HepG2 (cell line): ENCODE results near the gene SLC7A10. TPM values are rescaled to one million over a fixed set of nuclear protein-coding genes. Genes with fewer than 3 reads are reported as not detected.

ENCODE experiments used
- ATAC-seq: fragments of 200-7000 bp; cut with Tn5 transposase; 3 replicates; pipeline ENCODE4 v1.9.1; 2020; ENCODE audit warnings: mild to moderate bottlenecking, moderate library complexity
- BruUV-seq: library from RNA; stranded (reverse); fragments of 400-500 nt; replicated peaks from 2 replicates; lab custom pipeline; 2021; lab: Mats Ljungman, UMichigan
- CTCF ChIA-PET: fragments of 300-600 bp; formaldehyde crosslinking; extraction: SDS; loops from one replicate; lab custom pipeline; 2021; ENCODE audit warnings: low total read pairs, inconsistent platforms, low intra/inter-chr PET ratio; lab: Yijun Ruan, JAX
- POLR2A ChIA-PET: fragments of 350-600 bp; sonication (Branson Sonifier 250); formaldehyde crosslinking; loops from one replicate; lab custom pipeline; 2020; ENCODE audit warnings: antibody characterized with exemption, inconsistent platforms; lab: Yijun Ruan, JAX
- DNase-seq: peaks from one replicate; pipeline ENCODE4 v3.0.0-alpha.2; 2015; ENCODE audit warnings: low spot score
- FAIRE-seq: peaks from 3 replicates; lab custom pipeline; 2011; peaks lifted over from hg19 to GRCh38; lab: Jason Lieb, UNC
- H2AFZ ChIP-seq: one replicate; pipeline ENCODE4 v1.6.1; 2011; ENCODE audit warnings: low read length, inconsistent platforms
- H3K27ac ChIP-seq: fragments of 300-600 bp; 3 replicates; pipeline ENCODE4 v1.8.0; 2011; ENCODE audit warnings: mixed run types, mild to moderate bottlenecking, mixed read lengths, low read length, inconsistent platforms; ENCODE audit not compliant: insufficient read depth; ENCODE audit errors: extremely low read length
- H3K27me3 ChIP-seq, 2 experiments: fragments of 200-600 bp in 1 of 2; 2 replicates in 1 of 2; 3 replicates in 1 of 2; pipeline versions ENCODE4 v1.6.0 to v1.8.0; 2011; ENCODE audit warnings: low read length in 2 of 2, mild to moderate bottlenecking in 2 of 2, moderate library complexity in 2 of 2, inconsistent platforms in 1 of 2; ENCODE audit not compliant: insufficient read depth in 2 of 2, control insufficient read depth in 1 of 2
- H3K36me3 ChIP-seq, 2 experiments: fragments of 200-600 bp in 1 of 2; replicated peaks in 1 of 2; 2 replicates in 1 of 2; 3 replicates in 1 of 2; pipeline versions ENCODE4 v1.5.1 to v1.8.0; 2011; ENCODE audit warnings: low read length in 2 of 2, inconsistent platforms in 1 of 2; ENCODE audit not compliant: insufficient read depth in 2 of 2, control insufficient read depth in 1 of 2
- H3K4me1 ChIP-seq: 2 replicates; pipeline ENCODE4 v1.5.1; 2012; ENCODE audit warnings: low read length, inconsistent platforms; ENCODE audit not compliant: insufficient read depth
- H3K4me2 ChIP-seq: 2 replicates; pipeline ENCODE4 v1.6.0; 2011; ENCODE audit warnings: low read depth, low read length, inconsistent platforms
- H3K4me3 ChIP-seq, 3 experiments: fragments of 200-600 bp in 1 of 3; sonication (generic), shearing (Covaris generic) in 1 of 3; replicated peaks in 1 of 3; 2 replicates each; pipeline ENCODE4 v1.5.1; 2011 to 2016; ENCODE audit warnings: low read length in 3 of 3, inconsistent platforms in 2 of 3, low read depth in 2 of 3, mild to moderate bottlenecking in 2 of 3, control low read depth in 1 of 3, mixed read lengths in 1 of 3; ENCODE audit not compliant: insufficient read depth in 1 of 3
- H3K79me2 ChIP-seq: one replicate; pipeline ENCODE4 v1.6.1; 2011; ENCODE audit warnings: low read length, inconsistent platforms; ENCODE audit not compliant: insufficient read depth
- H3K9ac ChIP-seq: 2 replicates; pipeline ENCODE4 v1.6.0; 2011; ENCODE audit warnings: mild to moderate bottlenecking, low read depth, low read length, inconsistent platforms; ENCODE audit not compliant: insufficient read depth
- H3K9me3 ChIP-seq: 2 replicates; pipeline ENCODE4 v1.5.1; 2012; ENCODE audit warnings: mild to moderate bottlenecking, low read length
- H4K20me1 ChIP-seq: 2 replicates; pipeline ENCODE4 v1.6.0; 2011; ENCODE audit warnings: inconsistent platforms, mild to moderate bottlenecking, low read length, moderate library complexity; ENCODE audit not compliant: insufficient read depth
- HNF4A ChIP-seq: sonication (generic); formaldehyde crosslinking; IDR thresholded peaks from 2 replicates; pipeline ENCODE4 v1.4.0; 2020; ENCODE audit warnings: missing genetic modification reagents
- MAX ChIP-seq: IDR thresholded peaks from 2 replicates; pipeline ENCODE4 v1.6.1; 2012; ENCODE audit warnings: inconsistent platforms
- PAWR ChIP-seq: sonication (generic); formaldehyde crosslinking; IDR thresholded peaks from 2 replicates; pipeline ENCODE4 v1.4.0; 2020; ENCODE audit warnings: missing genetic modification reagents, mild to moderate bottlenecking, borderline replicate concordance
- PAXIP1 ChIP-seq: sonication (generic); formaldehyde crosslinking; conservative IDR thresholded peaks from 2 replicates; pipeline ENCODE4 v1.4.0; 2020; ENCODE audit warnings: mild to moderate bottlenecking, missing genetic modification reagents, moderate library complexity
- PCBP1 ChIP-seq: fragments of 200-400 bp; formaldehyde crosslinking; IDR thresholded peaks from 2 replicates; pipeline ENCODE4 v1.6.1; 2017; ENCODE audit warnings: mild to moderate bottlenecking, low read depth, low read length, borderline replicate concordance
- POGK ChIP-seq: sonication (generic); formaldehyde crosslinking; conservative IDR thresholded peaks from 2 replicates; pipeline ENCODE4 v1.8.0; 2022; ENCODE audit warnings: mild to moderate bottlenecking, moderate library complexity, missing genetic modification reagents
- PRPF4 ChIP-seq: fragments of 200-400 bp; formaldehyde crosslinking; IDR thresholded peaks from 2 replicates; pipeline ENCODE4 v1.6.1; 2016; ENCODE audit warnings: low read length, low read depth; ENCODE audit not compliant: poor library complexity, severe bottlenecking
- SOX13 ChIP-seq, 3 experiments: fragments of 450-650 bp in 1 of 3; sonication (generic) in 1 of 3; formaldehyde crosslinking in 1 of 3; IDR thresholded peaks in 2 of 3; conservative IDR thresholded peaks in 1 of 3; 2 replicates each; pipeline versions ENCODE4 v1.5.0 to v1.6.1; 2016 to 2020; ENCODE audit warnings: antibody characterized with exemption in 1 of 3, mild to moderate bottlenecking in 1 of 3, missing compliant biosample characterization in 1 of 3, missing genetic modification reagents in 1 of 3, moderate library complexity in 1 of 3
- ZFP90 ChIP-seq: sonication (generic); formaldehyde crosslinking; IDR thresholded peaks from 2 replicates; pipeline ENCODE4 v1.8.0; 2022; ENCODE audit warnings: missing genetic modification reagents, mild to moderate bottlenecking, inconsistent platforms, borderline replicate concordance
- ZNF138 ChIP-seq: sonication (generic); formaldehyde crosslinking; IDR thresholded peaks from 2 replicates; pipeline ENCODE4 v1.5.0; 2020; ENCODE audit warnings: mild to moderate bottlenecking, low read depth, missing genetic modification reagents
- ZNF441 ChIP-seq: sonication (generic); formaldehyde crosslinking; IDR thresholded peaks from 2 replicates; pipeline ENCODE4 v1.7.0; 2021; ENCODE audit warnings: missing genetic modification reagents, borderline replicate concordance
- ZNF580 ChIP-seq: IDR thresholded peaks from 2 replicates; pipeline ENCODE4 v1.6.1; 2016; ENCODE audit warnings: low read depth, borderline replicate concordance
- WGBS: methylation state at CpG from one replicate; pipeline ENCODE4 v1.1.6; 2017; ENCODE audit warnings: low lambda C conversion rate; 5-methylcytosine and 5-hydroxymethylcytosine counted together
- in situ Hi-C: cut with HindIII; loops from 2 replicates; pipeline ENCODE4 v1.10.0; 2017; ENCODE audit warnings: low pct_unique_long_range_greater_than_20kb; ENCODE audit not compliant: extremely low pct_ligation_motif_present
- intact Hi-C: fragments of 100-400 bp; cut with micrococcal nuclease; formaldehyde crosslinking; loops from one replicate; pipeline ENCODE4 v1.10.0; 2022; ENCODE audit not compliant: unreplicated experiment
- polyA plus RNA-seq, 8 experiments: library from polyadenylated mRNA; depleted of rRNA in 3 of 8; stranded (reverse) in 7 of 8; unstranded in 1 of 8; fragments of >200 nt; fragmentation: Illumina TruSeq in 4 of 8; extraction: Trizol in 4 of 8; gene quantifications; 2 replicates each; pipeline versions ENCODE4 v1.2.1 to v1.2.3, GENCODE V29; 2011 to 2016; ENCODE audit warnings: low read depth in 4 of 8, missing spikeins in 1 of 8, mixed read lengths in 1 of 8; ENCODE audit not compliant: insufficient read depth in 1 of 8
- total RNA-seq, 5 experiments: library from RNA; depleted of rRNA; stranded (reverse); fragments of >200 nt; fragmentation: Illumina TruSeq; extraction: Trizol; gene quantifications; 2 replicates each; pipeline ENCODE4 v1.2.3, GENCODE V29; 2016; ENCODE audit warnings: low read depth in 1 of 5

The SLC7A10 gene
- total and polyA plus RNA-seq, 2 of the 13 experiments (the other 11 are each of a cell fraction or from before 2014, with no cell fraction given) = 1.1 to 2.2 TPM

GRCh38 chr19:33227242-33227650 lies 1.6 kb upstream of the SLC7A10 start:
- H3K9me3 ChIP-seq = peaks cover 20% of the 10 kb centered on the region
- H3K4me3 ChIP-seq = no peak overlapping the region
- no peaks in the 10 kb centered on the region for H3K36me3 ChIP-seq
- H4K20me1 ChIP-seq = no peaks in the 10 kb centered on the region
- in situ Hi-C loops = no loop called here
- no TSS peak for BruUV-seq
- H2AFZ ChIP-seq = no peak overlapping the region
- POLR2A ChIA-PET = no interaction called here
- peak; percentile 59 for ATAC-seq
- no peak overlapping the region for H3K27ac ChIP-seq
- H3K4me2 ChIP-seq = no peak overlapping the region; the same call in 1 of the 2 replicates
- no peak overlapping the region for H3K9ac ChIP-seq
- intact Hi-C loops = no loop called here
- WGBS = 6% methylated on average over 3 of the region's 18 CpGs
- FAIRE-seq = no peak
- peak; percentile 69 for DNase-seq
- peaks cover 0 to 3% of the 10 kb centered on the region in 2 experiments; a peak in 1 of 5 replicates for H3K27me3 ChIP-seq
- CTCF ChIA-PET = no interaction called here
- peaks cover 44% of the 10 kb centered on the region for H3K4me1 ChIP-seq
- no peaks in the 10 kb centered on the region for H3K79me2 ChIP-seq
- TF ChIP-seq PAXIP1 (0 out of 2 replicates have a peak, but pooled peaks have one; percentile 18), PRPF4 (no peak), MAX (peak; percentile 27; the same call in 1 of the 2 replicates), POGK (CRISPR knock-in tag) (no peak), ZNF441 (CRISPR knock-in tag) (0 out of 2 replicates have a peak, but pooled peaks have one; percentile 37), PAWR (no peak), SOX13 (IDR thresholded peaks at IDR 0.05) (no peak), SOX13 (CRISPR knock-in tag; conservative IDR thresholded peaks at IDR 0.05 in 1 of 2, IDR thresholded peaks at IDR 0.05 in 1 of 2) (0 out of 4 replicates have a peak, but pooled peaks of 1 of the 2 experiments have one; percentile 24), ZFP90 (CRISPR knock-in tag) (no peak), HNF4A (CRISPR knock-in tag) (no peak), ZNF138 (CRISPR knock-in tag) (no peak), ZNF580 (CRISPR knock-in tag) (no peak), PCBP1 (0 out of 2 replicates have a peak, but pooled peaks have one; percentile 38)
